Activated naive CD4-positive, alpha-beta T cell treated with anti-CD3 and anti-CD28 coated beads, Interleukin-2, amount 10 ng/mL, durations not matched to agents 7 days and 5 days (primary cell): Measurements from ENCODE around the gene EXOC3L2.

Experiments
- CTCF ChIA-PET: fragments of 350-600 bp; sonication (Branson Sonifier 250); formaldehyde crosslinking; loops from one replicate; lab custom pipeline; 2021; ENCODE audit warnings: antibody characterized with exemption; lab: Charles Lee
- DNase-seq: peaks from one replicate; pipeline ENCODE4 v3.0.0-alpha.2; 2020
- H3K27ac Mint-ChIP-seq: one replicate; pipeline ENCODE4 v1.8.0; 2021; ENCODE audit warnings: mild to moderate bottlenecking, moderate library complexity, mixed read lengths
- H3K27me3 Mint-ChIP-seq: one replicate; pipeline ENCODE4 v1.8.0; 2021; ENCODE audit warnings: mild to moderate bottlenecking, mixed read lengths
- H3K36me3 Mint-ChIP-seq: one replicate; pipeline ENCODE4 v1.8.0; 2021; ENCODE audit warnings: mixed read lengths
- H3K4me1 Mint-ChIP-seq: one replicate; pipeline ENCODE4 v1.8.0; 2021; ENCODE audit warnings: mixed read lengths
- H3K4me3 Mint-ChIP-seq: one replicate; pipeline ENCODE4 v1.8.0; 2021; ENCODE audit warnings: mild to moderate bottlenecking, moderate library complexity, mixed read lengths
- H3K9me3 Mint-ChIP-seq: one replicate; pipeline ENCODE4 v1.8.0; 2021; ENCODE audit warnings: mixed read lengths

EXOC3L2 gene

GRCh38 chr19:45191375-45191774 is 53.8 kb downstream of the EXOC3L2 start:
- Mint-ChIP-seq H3K27me3 (no peaks in the 10 kb centered on the region), H3K4me1 (peaks cover 5% of the 10 kb centered on the region), H3K36me3 (no peaks in the 10 kb centered on the region), H3K4me3 (no peak overlapping the region), H3K27ac (no peak overlapping the region), H3K9me3 (peaks cover 2% of the 10 kb centered on the region)
- CTCF ChIA-PET: no interaction called here
- DNase-seq: no peak

- Mint-ChIP-seq H3K4me3 (no peak overlapping the region), H3K27ac (no peak overlapping the region), H3K9me3 (peaks cover 2% of the 10 kb centered on the region), H3K36me3 (no peaks in the 10 kb centered on the region), H3K4me1 (peaks cover 7% of the 10 kb centered on the region), H3K27me3 (no peaks in the 10 kb centered on the region)
- CTCF ChIA-PET: interaction anchor here (0.7 to 1.2 kb wide), 3 partner anchors 23 to 144 kb away, joined by 3 read pairs; no protein-coding TSS in a partner anchor
- no peak for DNase-seq
Observed at GRCh38 chr19:45189971-45190370, 55.2 kb downstream of the EXOC3L2 start.

- Mint-ChIP-seq H3K4me1 (peaks cover 16% of the 10 kb centered on the region), H3K4me3 (no peak overlapping the region), H3K27me3 (no peaks in the 10 kb centered on the region), H3K36me3 (peaks cover 2% of the 10 kb centered on the region), H3K27ac (no peak overlapping the region), H3K9me3 (peaks cover 2% of the 10 kb centered on the region)
- DNase-seq: peak; percentile 48
- CTCF ChIA-PET: interaction anchor here (1.0 to 1.9 kb wide), 10 partner anchors 9 to 199 kb away, joined by 3 to 9 read pairs (median 4); partner anchors contain the start of gene BLOC1S3
Observed at GRCh38 chr19:45187421-45188100, 57.6 kb downstream of the EXOC3L2 start.

- Mint-ChIP-seq H3K4me3 (no peak overlapping the region), H3K4me1 (peaks cover 16% of the 10 kb centered on the region), H3K9me3 (peaks cover 2% of the 10 kb centered on the region), H3K27ac (no peak overlapping the region), H3K36me3 (peaks cover 4% of the 10 kb centered on the region), H3K27me3 (no peaks in the 10 kb centered on the region)
- DNase-seq: no peak
- CTCF ChIA-PET: interaction anchor here (0.7 to 1.9 kb wide), 11 partner anchors 8 to 198 kb away, joined by 3 to 9 read pairs (median 4); partner anchors contain the start of gene BLOC1S3
Observed at GRCh38 chr19:45186509-45187334, 58.5 kb downstream of the EXOC3L2 start.

- CTCF ChIA-PET: interaction anchor here (0.6 kb wide), 1 partner anchor 285 kb away, joined by 3 read pairs; no protein-coding TSS in a partner anchor
- Mint-ChIP-seq H3K9me3 (no peaks in the 10 kb centered on the region), H3K27me3 (no peaks in the 10 kb centered on the region), H3K36me3 (peaks cover 16% of the 10 kb centered on the region), H3K4me1 (peaks cover 34% of the 10 kb centered on the region), H3K4me3 (no peak overlapping the region), H3K27ac (no peak overlapping the region)
- no peak for DNase-seq
Observed at GRCh38 chr19:45184115-45184514, 61.1 kb downstream of the EXOC3L2 start.

- Mint-ChIP-seq H3K4me3 (no peak overlapping the region), H3K27ac (no peak overlapping the region), H3K9me3 (no peaks in the 10 kb centered on the region), H3K4me1 (peaks cover 35% of the 10 kb centered on the region), H3K27me3 (no peaks in the 10 kb centered on the region), H3K36me3 (peaks cover 16% of the 10 kb centered on the region)
- CTCF ChIA-PET: interaction anchor here (0.7 to 1.1 kb wide), 2 partner anchors 28 to 123 kb away, joined by 3 read pairs; no protein-coding TSS in a partner anchor
- no peak for DNase-seq
Observed at GRCh38 chr19:45182758-45183157, 62.4 kb downstream of the EXOC3L2 start.

GRCh38 chr19:45180936-45181335 is 64.3 kb downstream of the EXOC3L2 start:
- peaks cover 43% of the 10 kb centered on the region for H3K4me1 Mint-ChIP-seq
- H3K36me3 Mint-ChIP-seq: peaks cover 16% of the 10 kb centered on the region
- no peak overlapping the region for H3K27ac Mint-ChIP-seq
- CTCF ChIA-PET: no interaction called here
- peak overlapping the region; percentile 72 for H3K4me3 Mint-ChIP-seq
- DNase-seq: no peak
- H3K27me3 Mint-ChIP-seq: no peaks in the 10 kb centered on the region
- H3K9me3 Mint-ChIP-seq: no peaks in the 10 kb centered on the region

GRCh38 chr19:45179892-45180370 is 65.3 kb downstream of the EXOC3L2 start:
- no peak for DNase-seq
- Mint-ChIP-seq H3K9me3 (no peaks in the 10 kb centered on the region), H3K27me3 (no peaks in the 10 kb centered on the region), H3K36me3 (peaks cover 16% of the 10 kb centered on the region), H3K27ac (peak overlapping the region; percentile 14), H3K4me1 (peaks cover 48% of the 10 kb centered on the region), H3K4me3 (peak overlapping the region; percentile 72)
- CTCF ChIA-PET: interaction anchor here (1.5 kb wide), 1 partner anchor 7 kb away, joined by 5 read pairs; no protein-coding TSS in a partner anchor

GRCh38 chr19:45179072-45179891 is 65.9 kb downstream of the EXOC3L2 start:
- CTCF ChIA-PET: interaction anchor here (0.6 to 1.6 kb wide), 5 partner anchors 8 to 160 kb away, joined by 3 to 7 read pairs (median 5); no protein-coding TSS in a partner anchor
- peak; percentile 63 for DNase-seq
- peaks cover 49% of the 10 kb centered on the region for H3K4me1 Mint-ChIP-seq

GRCh38 chr19:45178262-45179071 is 66.7 kb downstream of the EXOC3L2 start, which contains the start of gene BLOC1S3:
TSS of gene BLOC1S3 (plus strand) at chr19:45178784. CDS start at chr19:45179297, 513 bp downstream.
- DNase-seq: peak; percentile 100
- Mint-ChIP-seq H3K36me3 (peaks cover 16% of the 10 kb centered on the region), H3K27ac (peak within 1 kb of the TSS; percentile 90), H3K27me3 (no peaks in the 10 kb centered on the region), H3K4me3 (peak within 1 kb of the TSS; percentile 81), H3K4me1 (peaks cover 53% of the 10 kb centered on the region), H3K9me3 (no peaks in the 10 kb centered on the region)
- CTCF ChIA-PET: interaction anchor here (0.6 to 1.6 kb wide), 6 partner anchors 8 to 161 kb away, joined by 3 to 7 read pairs (median 4); partner anchors contain the start of gene PPP1R37

More at GRCh38 chr19:45179072-45179891, 65.9 kb downstream of the EXOC3L2 start:
- no peaks in the 10 kb centered on the region for H3K9me3 Mint-ChIP-seq
- peak overlapping the region; percentile 81 for H3K4me3 Mint-ChIP-seq
- no peaks in the 10 kb centered on the region for H3K27me3 Mint-ChIP-seq
- peaks cover 16% of the 10 kb centered on the region for H3K36me3 Mint-ChIP-seq
- peak overlapping the region; percentile 90 for H3K27ac Mint-ChIP-seq

- CTCF ChIA-PET: interaction anchor here (1.0 to 1.6 kb wide), 3 partner anchors 85 to 161 kb away, joined by 3 to 7 read pairs (median 3); partner anchors contain the start of gene PPP1R37
- no peaks in the 10 kb centered on the region for H3K27me3 Mint-ChIP-seq
- no peak for DNase-seq
- H3K4me1 Mint-ChIP-seq: peaks cover 57% of the 10 kb centered on the region
- H3K36me3 Mint-ChIP-seq: peaks cover 15% of the 10 kb centered on the region
- no peaks in the 10 kb centered on the region for H3K9me3 Mint-ChIP-seq
- H3K27ac Mint-ChIP-seq: peak within 1 kb of the TSS; percentile 90
- peak within 1 kb of the TSS; percentile 81 for H3K4me3 Mint-ChIP-seq
Observed at GRCh38 chr19:45177817-45178261, 67.4 kb downstream of the EXOC3L2 start, which contains the start of gene TRAPPC6A. TSS of gene TRAPPC6A (minus strand) at chr19:45178237. CDS start at chr19:45178218, 19 bp downstream.

- Mint-ChIP-seq H3K27me3 (no peaks in the 10 kb centered on the region), H3K27ac (peak overlapping the region; percentile 40), H3K9me3 (no peaks in the 10 kb centered on the region), H3K36me3 (peaks cover 3% of the 10 kb centered on the region), H3K4me1 (peaks cover 65% of the 10 kb centered on the region), H3K4me3 (peak overlapping the region; percentile 9)
- DNase-seq: no peak
- CTCF ChIA-PET: no interaction called here
Observed at GRCh38 chr19:45175515-45176345, 69.5 kb downstream of the EXOC3L2 start.
